Measurements from ENCODE around the gene SPATA31E1.

SPATA31E1 gene

GRCh38 chr9:87863882-87864465 is 18.7 kb upstream of the SPATA31E1 start:
- no peak for DNase-seq (ENCODE audit: low spot score)

- no peak for DNase-seq (ENCODE audit: low spot score)
These were observed 17.8 kb upstream of the SPATA31E1 start for GRCh38 chr9:87864915-87865314.

- DNase-seq (ENCODE audit: low spot score) = no peak
These were observed 17.1 kb upstream of the SPATA31E1 start for GRCh38 chr9:87865626-87866025.

- no peak for DNase-seq (ENCODE audit: low spot score)
These were observed 15.3 kb upstream of the SPATA31E1 start for GRCh38 chr9:87867391-87867790.

GRCh38 chr9:87868175-87868574 is 14.5 kb upstream of the SPATA31E1 start:
- DNase-seq (ENCODE audit: low spot score) = no peak

- DNase-seq (ENCODE audit: low spot score) = no peak
These were observed 14.0 kb upstream of the SPATA31E1 start for GRCh38 chr9:87868635-87869034.

GRCh38 chr9:87869082-87869481 is 13.6 kb upstream of the SPATA31E1 start:
- no peak for DNase-seq (ENCODE audit: low spot score)

GRCh38 chr9:87871425-87872078 is 11.1 kb upstream of the SPATA31E1 start:
- no peak for DNase-seq (ENCODE audit: low spot score)

- no peak for DNase-seq (ENCODE audit: low spot score)
These were observed 10.5 kb upstream of the SPATA31E1 start for GRCh38 chr9:87872079-87872624.

- no peak for DNase-seq (ENCODE audit: low spot score)
These were observed 8.9 kb upstream of the SPATA31E1 start for GRCh38 chr9:87873607-87874303.

- no peak for DNase-seq (ENCODE audit: low spot score)
These were observed 8.4 kb upstream of the SPATA31E1 start for GRCh38 chr9:87874304-87874623.

- no peak for DNase-seq (ENCODE audit: low spot score)
These were observed 7.6 kb upstream of the SPATA31E1 start for GRCh38 chr9:87875060-87875459.

GRCh38 chr9:87875831-87876545 is 6.7 kb upstream of the SPATA31E1 start:
- no peak for DNase-seq (ENCODE audit: low spot score)

GRCh38 chr9:87876708-87877107 is 6.0 kb upstream of the SPATA31E1 start:
- DNase-seq (ENCODE audit: low spot score) = no peak

- peak; percentile 43 for DNase-seq (ENCODE audit: low spot score)
These were observed 3.6 kb upstream of the SPATA31E1 start for GRCh38 chr9:87878989-87879511.

GRCh38 chr9:87880116-87880515 is 2.6 kb upstream of the SPATA31E1 start:
- no peak for DNase-seq (ENCODE audit: low spot score)

- no peak for DNase-seq (ENCODE audit: low spot score)
These were observed 2.0 kb upstream of the SPATA31E1 start for GRCh38 chr9:87880683-87881082.

GRCh38 chr9:87883274-87883673 is 597 bp downstream of the SPATA31E1 start:
- no peak for DNase-seq (ENCODE audit: low spot score)

GRCh38 chr9:87883990-87884389 is 1.3 kb downstream of the SPATA31E1 start:
- DNase-seq (ENCODE audit: low spot score) = no peak

- no peak for DNase-seq (ENCODE audit: low spot score)
These were observed 2.1 kb downstream of the SPATA31E1 start for GRCh38 chr9:87884578-87885459.

- DNase-seq (ENCODE audit: low spot score) = no peak
These were observed 3.0 kb downstream of the SPATA31E1 start for GRCh38 chr9:87885484-87886189.

All from hematopoietic multipotent progenitor cell treated with erythropoietin and hydrocortisone succinate and interleukin-3 and kit ligand, for 17 days (in vitro differentiated cells).